K562 (cell line): ENCODE data around the gene CAPZA1. TPM values are rescaled to one million over a fixed set of nuclear protein-coding genes. Genes with fewer than 3 reads are reported as not detected.

ENCODE experiments used
- CBX1 ChIP-seq: sonication (generic); IDR thresholded peaks from 2 replicates; pipeline ENCODE4 v1.6.1; 2016; ENCODE audit warnings: antibody characterized with exemption, low read depth, mild to moderate bottlenecking
- E2F6 ChIP-seq, 2 experiments: IDR thresholded peaks; 2 replicates each; pipeline ENCODE4 v1.6.1; 2011; ENCODE audit warnings: borderline replicate concordance in 1 of 2, control low read depth in 1 of 2, low read depth in 1 of 2, low read length in 1 of 2, mild to moderate bottlenecking in 1 of 2, mixed read lengths in 1 of 2, moderate library complexity in 1 of 2; ENCODE audit not compliant: insufficient read depth in 1 of 2, insufficient read length in 1 of 2, poor library complexity in 1 of 2, severe bottlenecking in 1 of 2; ENCODE audit errors: extremely low read depth in 1 of 2
- REST ChIP-seq, 2 experiments: fragments of 450-650 bp; formaldehyde crosslinking in 1 of 2; IDR thresholded peaks; 2 replicates each; pipeline versions ENCODE4 v1.4.0 to v1.6.1; 2014 to 2020; ENCODE audit warnings: mild to moderate bottlenecking in 2 of 2, borderline replicate concordance in 1 of 2, low read depth in 1 of 2
- ZBTB9 ChIP-seq: fragments of 450-650 bp; formaldehyde crosslinking; IDR thresholded peaks from 2 replicates; pipeline ENCODE4 v1.4.0; 2020; ENCODE audit warnings: mild to moderate bottlenecking, moderate library complexity
- polyA plus RNA-seq, 8 experiments: library from polyadenylated mRNA; depleted of rRNA in 4 of 8; stranded (reverse) in 5 of 8; unstranded in 3 of 8; fragments of >200 nt; fragmentation: Nextera tagmentation in 2 of 8; fragmentation: Illumina TruSeq in 1 of 8; extraction: Ambion mirVana in 2 of 8; extraction: Trizol in 1 of 8; gene quantifications; 2 replicates each; pipeline versions ENCODE4 v1.2.1 to v1.2.3, GENCODE V29; 2011 to 2014; ENCODE audit warnings: inconsistent platforms in 1 of 8, missing spikeins in 1 of 8
- total RNA-seq, 7 experiments: library from RNA; depleted of rRNA in 6 of 7; stranded (reverse); fragments of >200 nt in 6 of 7; fragmentation: Illumina TruSeq in 2 of 7; extraction: Trizol in 2 of 7; gene quantifications; 2 replicates each; pipeline versions ENCODE4 v1.2.1 to v1.2.3, GENCODE V29; 2011 to 2021; ENCODE audit warnings: low replicate concordance in 1 of 7
- TF ChIP-seq, protein P1 (sequence below), 2 experiments: fragments of 450-650 bp; IDR thresholded peaks; 2 replicates each; pipeline ENCODE4 v1.6.1; 2016; ENCODE audit warnings: mild to moderate bottlenecking in 2 of 2, borderline replicate concordance in 1 of 2, low read depth in 1 of 2, moderate library complexity in 1 of 2

The CAPZA1 gene
- total and polyA plus RNA-seq, 9 of the 15 experiments (the other 6 are each of a cell fraction or from before 2014, with no cell fraction given): 237 to 1,020 (median 306) TPM

DNA sequence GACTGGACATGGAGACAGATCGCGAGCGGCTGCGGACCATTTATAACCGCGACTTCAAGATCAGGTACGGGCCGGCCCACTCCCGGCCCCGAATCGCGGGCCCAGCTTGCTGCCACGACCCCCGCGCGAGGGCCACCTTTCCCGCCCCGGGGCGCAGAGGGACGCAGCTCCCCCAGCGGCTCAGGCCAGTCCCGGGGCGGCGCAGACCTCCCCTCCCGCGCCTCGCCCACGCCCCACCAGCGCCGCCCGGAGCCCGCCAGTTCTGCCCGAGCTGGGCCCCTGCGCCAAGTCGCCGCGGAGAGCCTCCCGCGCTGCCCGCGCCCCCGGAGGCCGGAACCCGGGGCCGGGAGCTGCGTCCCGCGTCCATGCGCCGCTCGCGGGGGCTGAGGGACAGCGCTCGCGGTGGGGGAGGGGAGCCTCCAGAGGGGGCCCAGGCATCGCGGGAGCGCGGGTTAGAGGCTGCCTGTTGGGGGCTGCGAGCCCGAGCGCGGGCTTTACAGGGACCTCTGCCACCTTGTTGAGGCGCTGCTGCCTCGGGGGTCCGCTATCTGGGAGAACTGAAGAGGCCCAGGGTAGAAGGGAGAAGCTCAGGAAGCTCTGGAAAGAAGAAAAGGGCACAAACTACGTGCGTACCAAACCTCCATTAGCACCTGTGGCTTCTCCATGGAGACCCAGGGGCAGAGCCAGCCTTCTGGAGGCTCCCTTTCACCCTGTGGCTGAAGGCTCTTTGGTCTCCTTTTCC lies 55.5 kb downstream of the CAPZA1 start (continued):
- TF ChIP-seq, protein P1, sequence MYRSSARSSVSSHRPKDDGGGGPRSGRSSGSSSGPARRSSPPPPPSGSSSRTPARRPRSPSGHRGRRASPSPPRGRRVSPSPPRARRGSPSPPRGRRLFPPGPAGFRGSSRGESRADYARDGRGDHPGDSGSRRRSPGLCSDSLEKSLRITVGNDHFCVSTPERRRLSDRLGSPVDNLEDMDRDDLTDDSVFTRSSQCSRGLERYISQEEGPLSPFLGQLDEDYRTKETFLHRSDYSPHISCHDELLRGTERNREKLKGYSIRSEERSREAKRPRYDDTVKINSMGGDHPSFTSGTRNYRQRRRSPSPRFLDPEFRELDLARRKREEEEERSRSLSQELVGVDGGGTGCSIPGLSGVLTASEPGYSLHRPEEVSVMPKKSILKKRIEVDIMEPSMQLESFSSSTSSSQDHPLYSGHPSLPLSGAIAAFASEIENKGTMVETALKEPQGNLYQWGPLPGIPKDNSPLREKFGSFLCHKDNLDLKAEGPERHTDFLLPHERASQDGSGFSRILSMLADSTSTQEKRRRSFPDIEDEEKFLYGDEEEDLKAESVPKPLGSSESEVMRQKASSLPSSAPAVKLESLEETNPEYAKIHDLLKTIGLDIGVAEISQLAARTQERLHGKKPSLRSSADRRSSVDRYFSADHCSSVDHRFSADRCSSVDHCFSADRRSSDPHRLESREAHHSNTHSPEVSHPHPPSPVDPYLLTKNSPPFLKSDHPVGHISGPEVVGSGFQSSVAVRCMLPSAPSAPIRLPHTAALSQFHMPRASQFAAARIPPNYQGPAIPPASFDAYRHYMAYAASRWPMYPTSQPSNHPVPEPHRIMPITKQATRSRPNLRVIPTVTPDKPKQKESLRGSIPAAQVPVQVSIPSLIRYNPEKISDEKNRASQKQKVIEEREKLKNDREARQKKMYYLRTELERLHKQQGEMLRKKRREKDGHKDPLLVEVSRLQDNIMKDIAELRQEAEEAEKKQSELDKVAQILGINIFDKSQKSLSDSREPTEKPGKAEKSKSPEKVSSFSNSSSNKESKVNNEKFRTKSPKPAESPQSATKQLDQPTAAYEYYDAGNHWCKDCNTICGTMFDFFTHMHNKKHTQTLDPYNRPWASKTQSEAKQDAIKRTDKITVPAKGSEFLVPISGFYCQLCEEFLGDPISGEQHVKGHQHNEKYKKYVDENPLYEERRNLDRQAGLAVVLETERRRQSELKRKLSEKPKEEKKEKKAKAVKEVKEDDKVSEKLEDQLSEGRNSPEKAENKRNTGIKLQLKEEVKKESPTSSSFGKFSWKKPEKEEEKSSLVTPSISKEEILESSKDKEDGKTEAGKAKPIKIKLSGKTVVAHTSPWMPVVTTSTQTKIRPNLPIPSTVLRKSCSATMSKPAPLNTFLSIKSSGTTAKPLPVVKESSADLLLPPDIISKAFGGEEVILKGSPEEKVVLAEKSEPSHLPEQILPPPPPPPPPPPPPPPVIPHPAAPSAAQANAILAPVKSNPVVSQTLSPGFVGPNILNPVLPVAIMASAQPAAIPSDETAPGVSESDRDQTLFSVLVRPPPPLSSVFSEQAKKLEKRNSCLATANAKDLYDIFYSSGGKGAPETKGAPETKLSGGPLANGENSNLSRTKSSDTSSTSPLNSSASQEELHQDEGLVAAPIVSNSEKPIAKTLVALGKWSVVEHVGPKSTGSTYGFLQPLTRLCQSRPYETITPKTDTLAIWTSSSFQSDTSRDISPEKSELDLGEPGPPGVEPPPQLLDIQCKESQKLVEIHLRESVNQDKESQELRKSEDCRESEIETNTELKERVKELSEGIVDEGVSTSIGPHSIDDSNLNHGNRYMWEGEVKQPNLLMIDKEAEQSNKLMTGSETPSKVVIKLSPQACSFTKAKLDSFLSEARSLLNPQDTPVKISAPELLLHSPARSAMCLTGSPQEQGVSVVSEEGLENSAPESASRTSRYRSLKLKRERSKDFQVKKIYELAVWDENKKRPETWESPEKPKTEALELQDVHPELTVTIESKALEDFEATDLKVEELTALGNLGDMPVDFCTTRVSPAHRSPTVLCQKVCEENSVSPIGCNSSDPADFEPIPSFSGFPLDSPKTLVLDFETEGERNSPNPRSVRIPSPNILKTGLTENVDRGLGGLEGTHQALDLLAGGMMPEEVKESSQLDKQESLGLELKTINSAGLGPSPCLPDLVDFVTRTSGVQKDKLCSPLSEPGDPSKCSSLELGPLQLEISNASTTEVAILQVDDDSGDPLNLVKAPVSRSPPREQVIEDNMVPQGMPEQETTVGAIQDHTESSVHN (IDR thresholded peaks at IDR 0.05; ENCODE audit: borderline replicate concordance in 1 of 2, low read depth in 1 of 2): no peak
- TF ChIP-seq ZBTB9 (CRISPR knock-in tag) (peak; percentile 42; the same call in 1 of the 2 replicates), REST (IDR thresholded peaks at IDR 0.05; ENCODE audit: borderline replicate concordance) (peak; percentile 87), REST (CRISPR knock-in tag; IDR thresholded peaks at IDR 0.05; ENCODE audit: low read depth) (no peak), CBX1 (peak; percentile 45; the same call in 1 of the 2 replicates), E2F6 (IDR thresholded peaks at IDR 0.05; ENCODE audit: borderline replicate concordance in 1 of 2, extremely low read depth in 1 of 2, insufficient read depth in 1 of 2, insufficient read length in 1 of 2, low read depth in 1 of 2, low read length in 1 of 2, poor library complexity in 1 of 2, severe bottlenecking in 1 of 2) (peak; percentile 65 to 92)
